ENCODE results near the gene TEDC1. TPM values are rescaled to one million over a fixed set of nuclear protein-coding genes. Genes with fewer than 3 reads are reported as not detected.

Gene TEDC1
- total RNA-seq, 2 experiments from 2014 or later, result 45.5 to 46.9 TPM

DNA sequence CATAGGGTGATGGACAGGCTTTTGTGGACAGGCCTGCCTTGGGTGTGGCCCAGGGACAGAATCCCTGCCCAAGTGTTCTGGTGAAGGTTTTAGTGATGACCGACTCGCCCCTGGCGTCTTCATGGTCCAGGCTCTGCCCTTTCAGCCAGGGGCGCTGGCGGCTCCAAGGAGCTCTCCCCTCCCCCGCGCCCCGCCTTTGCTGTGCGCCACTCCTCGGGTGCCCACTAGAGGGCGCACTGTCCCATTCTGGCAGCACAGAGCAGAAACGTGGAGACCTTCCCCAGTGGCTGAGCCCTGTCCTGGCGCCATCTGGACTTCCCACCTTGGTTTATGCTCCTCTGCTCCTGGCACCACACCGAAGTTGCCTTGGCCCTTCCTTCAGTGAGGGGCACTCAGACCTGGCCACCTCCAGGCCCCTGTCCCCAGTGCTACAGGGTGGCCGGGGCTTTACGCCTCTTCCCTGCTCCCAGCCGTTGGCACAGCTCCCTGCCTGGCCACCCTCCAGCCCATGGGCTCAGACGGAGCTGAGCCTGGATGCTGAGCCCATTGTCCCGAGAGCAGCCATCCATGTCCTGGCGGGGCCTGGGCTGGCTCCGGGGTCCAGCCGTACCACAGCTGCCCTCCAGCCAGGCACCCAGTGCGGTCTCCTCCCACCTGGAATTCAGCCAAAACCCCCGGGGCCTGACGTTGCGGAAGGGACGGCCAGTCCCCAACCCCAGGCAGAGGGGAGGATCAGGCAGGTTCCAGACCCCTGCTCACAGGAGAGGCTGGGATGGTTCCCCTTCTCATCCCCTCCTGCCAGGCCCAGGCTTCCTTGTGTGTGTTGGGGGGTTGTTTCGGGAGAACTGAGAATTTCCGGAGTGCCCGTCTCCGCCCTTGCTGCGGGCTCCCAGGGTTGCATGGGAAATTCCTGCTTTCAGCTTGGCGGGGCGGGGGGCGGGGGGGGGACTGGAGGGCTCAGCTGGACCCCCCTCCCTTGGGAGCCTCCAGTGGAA, 9.9 kb upstream of the TEDC1 start:
- ChIA-PET POLR2A (interaction anchor here (0.6 to 3.6 kb wide), 5 partner anchors 9 to 435 kb away, joined by 3 to 47 read pairs (median 4); partner anchors contain the start of gene TEDC1), CTCF (interaction anchor here (0.6 to 2.5 kb wide), 24 partner anchors 9 to 729 kb away, joined by 3 to 84 read pairs (median 3); partner anchors contain the start of genes BRF1, JAG2 and TEDC1)

DNA sequence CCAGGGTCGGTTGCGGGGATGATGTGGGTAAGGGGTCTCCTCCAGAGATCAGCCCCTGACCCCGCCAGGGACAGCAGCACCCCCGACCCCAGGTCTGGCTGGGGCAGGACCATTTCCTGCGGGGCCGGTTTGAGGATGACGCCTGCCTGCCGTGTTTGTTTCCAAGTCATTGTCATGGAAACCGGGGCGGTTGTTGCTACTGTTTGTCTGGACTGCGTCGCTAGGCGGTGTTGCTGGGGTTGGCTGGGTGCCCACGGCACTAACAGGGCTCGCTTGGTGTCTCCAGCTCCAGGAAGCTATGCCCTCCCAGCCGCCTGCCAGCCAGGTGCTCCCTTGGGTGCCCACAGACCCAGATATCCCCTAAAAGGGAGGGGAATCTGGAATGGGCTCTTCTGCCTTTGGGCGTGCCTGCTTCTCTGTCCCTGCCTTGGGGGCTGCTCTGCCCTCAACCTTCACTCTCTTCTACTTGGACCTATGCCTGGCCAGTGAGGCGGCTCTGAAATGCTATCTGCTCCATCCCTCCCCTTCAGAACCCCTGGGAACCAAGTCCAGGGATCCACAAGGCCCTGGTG, 9.1 kb upstream of the TEDC1 start:
- ChIA-PET POLR2A (interaction anchor here (0.6 to 3.6 kb wide), 6 partner anchors 8 to 461 kb away, joined by 3 to 47 read pairs (median 4); partner anchors contain the start of genes CDCA4, PACS2 and TEDC1), CTCF (interaction anchor here (1.4 to 2.5 kb wide), 5 partner anchors 9 to 392 kb away, joined by 3 to 84 read pairs (median 17); partner anchors contain the start of gene TEDC1)

DNA sequence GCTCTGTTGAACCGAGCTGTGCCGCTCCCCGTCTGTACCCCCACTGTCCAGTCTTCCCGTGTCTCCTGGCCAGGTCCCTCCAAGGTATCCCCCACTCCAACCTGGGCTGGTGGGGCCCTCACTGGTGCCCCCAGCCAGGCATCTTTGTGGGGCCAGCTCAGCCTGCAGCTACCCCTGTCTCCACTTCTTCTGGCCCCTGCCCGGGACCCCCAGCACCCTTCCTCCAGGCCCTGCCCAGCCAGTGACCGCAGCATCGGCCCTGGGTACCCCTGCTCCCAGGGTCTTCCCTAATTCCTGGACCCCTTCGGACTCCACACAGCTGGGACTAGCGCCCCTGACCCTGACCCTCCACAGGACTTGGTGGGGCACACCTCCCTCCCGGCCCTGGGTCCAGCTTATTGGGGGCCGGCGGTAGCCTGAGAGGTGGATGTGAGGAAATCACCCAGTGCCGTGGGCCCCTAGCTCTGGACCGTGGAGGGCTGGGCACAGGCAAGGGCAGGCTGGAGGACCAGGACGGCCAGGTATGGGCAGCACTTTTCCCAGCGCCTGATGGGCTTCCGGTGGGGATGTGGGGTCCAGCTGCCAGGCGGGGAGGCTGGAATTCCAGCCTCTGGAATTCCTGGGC, 8.4 kb upstream of the TEDC1 start:
- ChIA-PET CTCF (interaction anchor here (1.4 to 2.5 kb wide), 3 partner anchors 8 to 392 kb away, joined by 3 to 84 read pairs (median 20); partner anchors contain the start of gene TEDC1), POLR2A (interaction anchor here (0.6 to 3.6 kb wide), 3 partner anchors 8 to 461 kb away, joined by 3 to 47 read pairs (median 3); partner anchors contain the start of genes CDCA4, PACS2 and TEDC1)

DNA sequence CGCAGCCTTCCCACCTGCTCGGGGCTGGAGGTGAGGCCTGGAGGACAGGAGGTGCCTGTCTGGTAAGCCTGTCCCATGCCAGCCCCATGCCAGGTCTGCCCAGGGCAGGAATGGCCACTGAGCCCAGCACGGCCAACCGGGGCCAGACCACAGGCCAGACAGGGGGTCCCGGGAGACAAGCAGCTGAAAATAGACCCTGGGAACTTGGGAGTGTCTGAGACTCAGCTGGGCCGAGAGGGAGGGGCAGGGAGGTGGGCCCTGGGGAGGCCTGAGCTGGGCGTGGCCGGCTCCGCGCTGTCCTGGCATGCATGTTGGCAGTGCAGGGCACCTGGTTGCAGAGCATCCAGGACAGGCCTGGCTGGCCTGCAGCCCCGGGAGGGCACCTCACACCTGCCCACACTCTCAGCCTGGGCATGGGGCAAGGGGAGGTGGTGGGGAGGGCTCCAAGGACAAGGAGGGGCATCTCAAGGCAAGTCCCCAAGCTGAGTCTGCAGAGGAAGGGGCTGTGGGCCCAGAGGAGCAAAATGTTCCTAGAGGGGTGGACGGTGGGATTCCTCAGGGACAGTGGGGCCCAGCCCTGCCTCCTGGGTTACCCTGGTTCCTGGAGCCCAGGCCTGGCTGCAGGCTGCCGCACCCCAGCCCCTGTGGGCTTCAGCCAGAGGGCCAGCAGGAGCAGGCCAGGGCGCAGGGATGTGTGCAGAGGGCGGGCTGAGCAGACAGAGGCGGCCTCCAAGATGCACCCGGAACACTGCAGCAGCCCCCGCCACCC, 7.6 kb upstream of the TEDC1 start:
- CTCF ChIA-PET, result interaction anchor here (1.4 kb wide), 1 partner anchor 393 kb away, joined by 3 read pairs; no protein-coding TSS in a partner anchor

DNA sequence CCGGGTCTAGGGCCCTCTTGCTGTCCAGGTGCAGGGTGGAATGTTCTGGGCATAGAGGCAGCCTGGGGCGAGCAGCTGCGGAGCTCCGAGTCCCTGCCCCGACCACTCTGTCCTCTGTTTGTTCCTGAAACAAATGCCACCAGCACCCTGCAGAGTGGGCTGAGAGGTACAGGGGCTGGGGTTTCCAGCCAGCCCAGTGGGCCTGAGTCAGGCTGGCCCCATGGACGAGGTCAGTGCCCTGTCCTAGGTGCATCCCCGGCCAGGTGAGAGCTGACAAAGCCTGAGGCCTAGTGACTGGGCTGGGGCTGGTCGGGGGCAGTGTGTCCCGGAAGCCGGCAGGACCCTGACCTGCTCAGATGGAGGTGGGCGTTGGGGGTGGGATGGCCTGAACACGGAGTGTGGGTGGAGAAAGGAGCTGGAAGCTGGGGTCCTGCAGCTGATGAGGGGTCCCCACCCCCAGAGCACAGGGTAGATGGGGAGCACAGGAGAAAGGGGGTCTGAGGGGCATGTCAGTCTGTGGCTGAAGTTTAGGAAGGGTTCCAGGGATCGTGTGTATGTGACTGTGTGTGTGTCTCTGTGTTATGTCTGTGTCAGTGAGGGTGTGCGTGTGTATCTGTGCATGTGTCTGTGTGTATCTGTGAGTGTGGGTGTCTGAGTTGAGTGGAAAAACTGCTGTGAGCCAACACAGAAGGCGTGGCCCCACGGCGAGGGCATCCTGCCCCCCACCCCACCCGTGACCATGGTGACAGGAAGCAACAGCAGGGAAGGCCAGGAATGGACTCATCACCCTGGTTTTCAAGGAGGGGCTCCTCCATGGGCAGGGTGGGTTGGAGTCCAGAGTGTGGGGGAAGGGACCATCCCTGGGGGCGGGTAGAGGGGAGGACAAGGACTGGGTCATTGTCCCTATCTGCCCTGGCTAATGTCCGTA, 6.7 kb upstream of the TEDC1 start:
- CTCF ChIA-PET, result no interaction called here
- POLR2A ChIA-PET, result interaction anchor here (3.6 kb wide), 1 partner anchor 6 kb away, joined by 47 read pairs; the partner anchor contains the start of gene TEDC1

More for the DNA sequence above, 7.6 kb upstream of the TEDC1 start:
- POLR2A ChIA-PET, result interaction anchor here (3.6 kb wide), 1 partner anchor 7 kb away, joined by 47 read pairs; the partner anchor contains the start of gene TEDC1

DNA sequence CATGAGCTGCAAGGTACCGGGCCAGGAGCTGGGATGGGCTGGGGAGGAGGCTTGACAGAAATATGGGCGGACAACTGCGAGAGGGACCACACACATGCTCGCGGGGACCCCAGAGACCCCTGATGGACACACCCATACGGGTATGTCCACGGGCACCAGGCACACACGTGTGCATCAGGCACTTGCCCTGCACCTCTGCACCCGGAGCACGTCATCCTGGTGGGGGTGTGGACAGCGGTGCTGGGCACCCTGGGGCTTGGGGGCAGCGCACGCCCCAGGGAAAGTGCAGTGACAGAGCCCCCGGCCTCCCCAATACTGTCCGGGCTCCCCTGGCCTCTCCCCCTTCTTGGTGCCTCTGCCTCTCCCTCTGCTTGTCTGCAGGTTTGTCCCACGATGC, 6.1 kb upstream of the TEDC1 start:
- ChIA-PET POLR2A (no interaction called here), CTCF (no interaction called here)

DNA sequence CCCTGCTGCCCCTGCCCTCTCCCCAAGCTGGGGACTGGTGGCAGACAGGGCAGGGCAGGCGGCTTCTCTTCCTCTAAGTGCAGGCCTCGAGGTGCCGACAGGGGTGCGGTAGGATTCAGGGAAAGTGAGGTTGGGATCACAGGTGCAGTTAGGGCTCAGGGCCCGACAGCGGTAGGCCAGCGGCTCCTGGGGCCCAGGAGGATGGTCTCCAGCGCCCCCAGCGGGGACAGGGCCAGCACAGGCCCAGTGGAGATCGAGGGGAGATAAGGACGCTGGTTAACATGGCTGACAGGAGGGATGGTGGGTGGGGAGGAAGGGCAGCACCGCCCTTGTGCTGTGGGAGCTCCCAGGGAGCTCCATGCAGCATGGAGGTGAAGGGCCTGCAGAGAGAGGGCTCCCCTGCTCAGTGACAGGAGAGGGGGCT, 5.3 kb upstream of the TEDC1 start:
- ChIA-PET CTCF (interaction anchor here (0.6 to 1.9 kb wide), 2 partner anchors 58 to 115 kb away, joined by 4 to 8 read pairs; no protein-coding TSS in a partner anchor), POLR2A (no interaction called here)

DNA sequence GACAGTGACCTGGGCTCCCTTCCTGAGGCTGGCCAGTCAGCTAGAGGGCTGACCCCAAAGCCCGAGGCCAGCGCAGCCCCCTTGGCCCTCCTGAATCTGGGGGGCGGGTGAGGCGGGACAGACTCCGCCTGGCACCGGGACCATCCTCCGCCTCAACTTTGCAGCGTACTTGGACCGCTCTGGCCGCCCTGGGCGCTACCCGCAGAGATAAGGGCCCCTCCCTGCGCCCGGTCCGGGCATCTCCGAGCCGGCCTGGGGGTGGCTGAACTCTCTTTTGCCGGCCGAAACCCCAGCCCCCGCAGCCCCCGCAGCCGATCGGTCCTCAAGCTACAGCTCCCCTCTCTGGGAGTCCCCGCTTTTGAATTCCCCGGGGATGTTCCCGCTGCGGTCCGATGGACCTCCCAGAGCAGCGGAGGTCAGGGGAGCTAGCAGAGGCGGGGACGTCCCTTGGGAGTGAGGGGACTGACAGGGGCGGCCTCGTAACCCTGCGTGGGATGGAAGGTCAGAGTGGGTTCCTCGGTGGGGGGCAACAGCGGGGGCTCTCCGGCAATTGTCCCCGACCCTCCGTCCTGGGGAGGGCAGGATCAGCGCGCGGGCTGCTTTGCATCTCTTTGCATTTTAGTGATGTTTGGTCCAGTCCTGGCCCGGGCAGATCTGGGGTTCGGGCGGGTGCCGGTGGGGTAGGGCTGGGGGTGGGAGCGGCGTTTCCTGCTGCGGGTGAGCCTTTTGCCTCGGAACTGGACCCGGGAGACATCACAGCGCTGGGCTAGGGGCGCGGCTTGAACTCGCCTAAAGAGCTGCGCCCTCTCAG, 4.7 kb upstream of the TEDC1 start, which contains the start of gene CRIP1:
CRIP1 (plus strand) TSS at position 724 of the 811 bp plus-strand sequence. CDS start 374 bp downstream, outside the sequence.
- POLR2A ChIA-PET, result interaction anchor here (0.9 kb wide), 1 partner anchor 15 kb away, joined by 3 read pairs; no protein-coding TSS in a partner anchor
- CTCF ChIA-PET, result interaction anchor here (0.6 to 1.9 kb wide), 2 partner anchors 58 to 115 kb away, joined by 4 to 8 read pairs; no protein-coding TSS in a partner anchor

DNA sequence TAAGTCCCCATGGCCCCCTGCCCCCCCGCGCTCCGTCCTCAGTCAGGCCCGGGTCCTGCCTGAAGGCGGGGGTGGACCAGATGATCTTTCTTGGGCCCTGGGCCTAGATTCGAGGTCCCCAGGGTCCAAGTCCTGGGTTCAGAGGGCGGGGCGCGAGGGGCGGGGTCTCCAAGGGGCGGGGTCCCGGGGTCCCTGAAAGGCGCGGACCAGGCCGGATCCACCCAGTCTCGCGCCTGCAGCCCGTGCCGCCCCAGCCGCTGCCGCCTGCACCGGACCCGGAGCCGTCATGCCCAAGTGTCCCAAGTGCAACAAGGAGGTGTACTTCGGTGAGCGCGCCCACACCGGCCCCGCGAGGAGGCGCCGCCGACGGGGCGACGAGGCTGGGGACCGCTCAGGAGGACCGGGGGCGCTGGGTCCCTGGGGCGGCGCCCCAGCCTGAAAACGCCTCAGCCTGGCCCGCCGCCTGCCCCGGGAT, 4.0 kb upstream of the TEDC1 start:
- ChIA-PET POLR2A (interaction anchor here (0.9 kb wide), 1 partner anchor 15 kb away, joined by 3 read pairs; no protein-coding TSS in a partner anchor), CTCF (interaction anchor here (1.9 kb wide), 1 partner anchor 116 kb away, joined by 8 read pairs; no protein-coding TSS in a partner anchor)

DNA sequence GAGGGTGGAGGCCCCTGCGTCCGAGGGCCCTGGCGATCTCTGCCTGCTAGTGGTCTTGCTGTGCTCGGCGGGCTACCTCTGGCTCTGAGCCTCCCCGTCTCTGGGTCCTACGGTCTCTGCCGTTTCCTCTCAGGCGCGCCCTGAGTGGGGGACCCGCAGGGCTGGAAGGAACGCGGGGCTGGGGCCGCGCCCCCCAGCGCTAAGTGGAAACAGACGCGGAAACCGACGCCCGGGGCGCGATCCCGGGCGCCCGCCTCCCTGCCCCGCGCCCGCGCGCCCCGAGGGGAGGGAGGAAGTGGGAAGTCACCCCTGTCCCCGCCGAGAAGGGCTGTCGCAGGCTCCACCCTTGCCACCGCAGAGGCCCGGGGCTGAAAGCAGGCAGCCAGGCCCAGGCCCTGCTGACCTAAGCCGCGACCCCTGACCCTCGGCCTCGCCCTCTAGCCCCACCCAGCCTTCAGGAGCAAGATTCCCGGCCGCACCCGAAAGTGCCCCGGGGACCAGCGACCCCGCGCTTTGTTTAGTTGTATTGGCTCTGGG, 3.5 kb upstream of the TEDC1 start:
- POLR2A ChIA-PET, result no interaction called here
- CTCF ChIA-PET, result interaction anchor here (1.9 to 5.3 kb wide), 2 partner anchors 116 kb away, joined by 8 to 35 read pairs; no protein-coding TSS in a partner anchor

DNA sequence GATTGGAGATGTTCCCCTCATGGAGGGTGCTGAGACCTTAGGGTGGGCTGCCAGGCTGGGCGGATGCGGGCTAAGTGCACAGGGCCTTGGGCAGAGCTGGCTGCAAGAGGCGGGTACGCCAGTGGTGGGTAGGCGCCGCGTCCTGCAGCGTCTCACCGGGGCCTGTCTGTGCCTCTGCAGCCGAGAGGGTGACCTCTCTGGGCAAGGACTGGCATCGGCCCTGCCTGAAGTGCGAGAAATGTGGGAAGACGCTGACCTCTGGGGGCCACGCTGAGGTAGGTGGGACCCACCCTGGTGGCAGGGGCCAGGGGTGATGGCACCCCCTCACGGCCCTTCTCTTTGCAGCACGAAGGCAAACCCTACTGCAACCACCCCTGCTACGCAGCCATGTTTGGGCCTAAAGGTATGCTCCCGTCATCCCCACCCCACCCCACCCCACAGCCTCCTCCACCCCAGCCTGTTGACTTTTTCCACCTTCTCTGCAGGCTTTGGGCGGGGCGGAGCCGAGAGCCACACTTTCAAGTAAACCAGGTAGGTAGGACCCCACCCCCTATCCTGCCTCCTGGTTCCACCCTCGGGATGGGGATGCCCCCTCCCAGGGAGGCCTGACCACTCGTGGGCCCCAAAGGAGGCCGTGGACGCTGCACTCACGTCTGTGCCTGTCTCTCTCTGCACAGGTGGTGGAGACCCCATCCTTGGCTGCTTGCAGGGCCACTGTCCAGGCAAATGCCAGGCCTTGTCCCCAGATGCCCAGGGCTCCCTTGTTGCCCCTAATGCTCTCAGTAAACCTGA, 2.9 kb upstream of the TEDC1 start:
- ChIA-PET POLR2A (interaction anchor here (3.7 kb wide), 1 partner anchor 6 kb away, joined by 47 read pairs; no protein-coding TSS in a partner anchor), CTCF (interaction anchor here (1.1 to 5.3 kb wide), 5 partner anchors 7 to 117 kb away, joined by 3 to 84 read pairs (median 20); no protein-coding TSS in a partner anchor)

DNA sequence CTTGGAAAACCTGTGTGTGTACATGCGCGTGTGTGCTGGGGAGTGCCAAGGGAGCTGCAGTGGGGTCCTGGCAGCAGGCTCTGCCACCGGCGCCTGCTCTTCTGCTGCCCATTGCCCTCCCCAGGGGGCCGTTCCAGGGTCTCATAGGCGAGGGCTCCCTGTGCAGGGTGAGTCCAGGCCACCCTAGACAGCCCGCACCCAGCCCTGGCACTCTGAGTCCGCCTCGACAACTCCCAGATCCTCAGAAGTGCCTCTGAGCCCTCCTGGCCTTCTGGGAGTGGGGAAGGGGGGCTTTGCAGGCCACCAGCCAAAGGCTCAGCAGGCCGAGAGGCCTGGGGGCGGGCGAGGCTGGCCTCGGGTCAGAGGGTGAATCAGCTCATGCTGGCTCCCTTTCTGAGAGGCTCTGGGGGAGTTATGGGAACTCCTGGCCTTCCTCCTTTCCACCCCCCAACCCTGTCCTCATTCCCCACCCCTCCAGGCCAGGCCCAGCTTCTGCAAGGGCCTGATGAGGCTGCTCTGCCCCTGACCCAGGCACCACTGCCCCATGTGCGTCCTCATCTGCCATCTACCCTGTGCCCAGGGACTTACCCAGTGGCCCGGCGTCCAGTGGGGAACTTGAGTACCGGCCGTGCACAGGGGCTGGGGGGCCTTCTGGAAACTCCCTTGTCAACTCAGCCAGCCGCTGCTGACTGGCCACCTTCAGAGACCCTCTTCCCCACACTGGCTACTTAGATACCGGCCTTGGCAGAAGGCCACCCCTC, 2.1 kb upstream of the TEDC1 start:
- ChIA-PET CTCF (interaction anchor here (0.7 to 5.3 kb wide), 16 partner anchors 8 to 241 kb away, joined by 3 to 84 read pairs (median 4); partner anchors contain the start of genes BTBD6, PACS2 and TEX22), POLR2A (interaction anchor here (1.3 to 3.7 kb wide), 3 partner anchors 7 to 188 kb away, joined by 3 to 47 read pairs (median 4); partner anchors contain the start of gene BRF1)

DNA sequence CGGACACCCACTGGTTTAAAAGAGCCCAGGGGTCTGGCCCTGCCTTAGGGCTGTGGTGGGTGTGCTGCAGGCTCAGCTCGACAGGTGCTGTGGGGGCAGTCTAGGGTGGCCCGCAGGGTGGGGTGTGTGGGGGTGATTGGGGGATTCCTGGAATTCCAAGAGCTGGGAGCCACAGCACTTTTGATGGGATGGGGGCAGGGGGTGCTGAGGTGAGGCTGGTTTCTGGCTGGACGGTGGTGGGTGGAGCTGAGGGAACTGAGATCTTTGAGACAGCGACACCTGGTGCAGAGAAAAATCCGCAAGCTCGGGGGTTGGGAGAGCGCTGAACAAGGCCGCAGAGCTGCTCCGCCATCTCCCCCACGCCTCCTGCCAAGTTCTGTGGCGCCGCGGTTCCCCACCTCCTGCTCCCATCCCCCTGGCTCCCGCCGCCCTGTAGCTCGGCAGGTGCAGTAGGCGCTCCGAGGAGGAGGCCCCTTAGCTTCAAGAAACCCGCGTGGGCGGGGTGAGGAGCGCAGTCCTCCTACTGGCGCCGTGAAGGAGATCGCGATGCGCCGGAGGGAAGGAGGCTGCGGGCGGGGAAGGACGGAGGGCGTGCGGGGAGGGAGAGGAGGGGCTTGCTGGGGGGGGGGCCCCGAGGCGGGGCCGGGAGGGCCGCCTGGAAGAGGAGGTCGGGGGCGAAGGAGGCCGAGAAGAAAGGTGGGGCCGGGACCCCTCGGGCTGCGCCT, 1.3 kb upstream of the TEDC1 start:
- ChIA-PET CTCF (interaction anchor here (0.6 to 5.3 kb wide), 20 partner anchors 9 to 241 kb away, joined by 3 to 84 read pairs (median 4); partner anchors contain the start of genes BTBD6, PACS2 and TEX22), POLR2A (interaction anchor here (1.1 to 3.7 kb wide), 4 partner anchors 8 to 189 kb away, joined by 3 to 47 read pairs (median 5); partner anchors contain the start of gene BRF1)

Measured in activated CD8-positive, alpha-beta memory T cell treated with anti-CD3 and anti-CD28 coated beads for 36 hours (primary cell).